Mucosa of descending colon (tissue), 3 donors: ENCODE measurements around the gene ARHGDIB. TPM values are rescaled to one million over a fixed set of nuclear protein-coding genes. Genes with fewer than 3 reads are reported as not detected.

ENCODE experiments used
- ATAC-seq: fragments of 200-7000 bp; cut with Tn5 transposase; one replicate; pipeline ENCODE4 v1.9.1; 2020; ENCODE audit warnings: mild to moderate bottlenecking, moderate library complexity
- DNase-seq, 3 donors: peaks; one replicate each; pipeline ENCODE4 v3.0.0-alpha.2; 2020
- H3K36me3 ChIP-seq: fragments of 200-600 bp; one replicate; pipeline ENCODE4 v1.8.0; 2021; ENCODE audit warnings: low read depth, mild to moderate bottlenecking
- H3K4me1 ChIP-seq: fragments of 200-600 bp; one replicate; pipeline ENCODE4 v1.8.0; 2021; ENCODE audit warnings: low read depth, mild to moderate bottlenecking
- H3K4me3 ChIP-seq: fragments of 200-600 bp; one replicate; pipeline ENCODE4 v1.8.0; 2021; ENCODE audit warnings: mild to moderate bottlenecking
- H3K9me3 ChIP-seq: fragments of 200-600 bp; one replicate; pipeline ENCODE4 v1.8.0; 2021; ENCODE audit warnings: mild to moderate bottlenecking
- CTCF ChIP-seq: fragments of 200-600 bp; IDR thresholded peaks from one replicate; pipeline ENCODE4 v1.8.0; 2022; ENCODE audit warnings: antibody characterized with exemption, mild to moderate bottlenecking
- intact Hi-C, 2 donors: fragments of 100-400 bp; cut with DNase I in 1 of 2; cut with micrococcal nuclease in 1 of 2; formaldehyde crosslinking; loops; one replicate each; pipeline versions ENCODE4 v1.11.0 to v1.11.1; 2022; cut with DNase I, micrococcal nuclease
- total RNA-seq, 3 donors: library from RNA; stranded (reverse); fragmentation: NEBNext Ultra II Directional in 2 of 3; extraction: Animal tissue kit (Norgen Biotek cat#: 25700) in 2 of 3; gene quantifications; one replicate each; pipeline versions ENCODE4 v1.2.1 to v1.2.4, GENCODE V29; 2021 to 2023
- donor health status: DM: no; HTN: no; CAD: no; lungs with moderate emphysema.
- donor health status: DM: no; HTN: no; CAD: no.
- donor health status: DM: no; HTN: yes; CAD: no.

Gene ARHGDIB
- total RNA-seq, 3 donors from 2014 or later = 26.2 to 78.2 (median 37.8) TPM

DNA sequence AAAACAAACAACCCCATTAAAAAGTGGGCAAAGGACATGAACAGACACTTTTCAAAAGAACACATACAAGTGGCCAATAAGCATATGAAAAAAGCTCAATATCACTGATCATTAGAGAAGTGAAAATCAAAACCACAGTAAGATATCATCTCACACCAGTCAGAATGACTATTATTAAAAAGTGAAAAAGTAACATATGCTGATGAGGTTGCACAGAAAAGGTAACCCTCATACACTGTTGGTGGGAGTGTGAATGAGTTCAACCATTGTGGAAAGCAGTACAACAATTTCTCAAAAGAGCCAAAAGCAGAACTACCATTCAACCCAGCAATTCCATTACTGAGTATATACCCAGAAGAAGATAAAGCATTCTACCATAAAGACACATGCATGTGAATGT lies 29.7 kb upstream of the ARHGDIB start:
- Histone ChIP-seq H3K9me3 (no peaks in the 10 kb centered on the region), H3K36me3 (no peaks in the 10 kb centered on the region)
- intact Hi-C loops = loop anchor here in 1 of 2 donors (5.0 to 10.0 kb wide), 2 partner anchors 144 to 356 kb away; no protein-coding TSS in a partner anchor

DNA sequence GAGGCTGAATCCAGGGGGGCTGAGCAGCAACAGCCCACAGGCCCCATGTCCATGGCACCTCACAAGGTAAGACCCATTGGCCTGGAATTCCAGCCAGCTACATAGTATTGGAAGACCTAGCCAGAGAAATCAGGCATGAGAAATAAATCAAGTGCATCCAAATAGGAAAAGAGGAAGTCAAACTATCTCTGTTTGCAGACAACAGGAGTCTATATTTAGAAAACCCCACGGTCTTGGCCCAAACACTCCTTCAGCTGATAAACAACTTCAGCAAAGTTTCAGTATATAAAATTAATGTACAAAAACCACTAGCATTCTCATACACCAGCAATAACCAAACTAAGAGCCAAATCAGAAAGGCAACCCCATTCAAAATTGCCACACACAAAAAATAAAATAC lies 28.4 kb upstream of the ARHGDIB start:
- no peak for TF ChIP-seq CTCF
- ATAC-seq (no peak), DNase-seq (no peak)
- no peaks in the 10 kb centered on the region for H3K9me3 ChIP-seq
- no peaks in the 10 kb centered on the region for H3K36me3 ChIP-seq
- intact Hi-C loops = loop anchor here in 1 of 2 donors (5.0 to 10.0 kb wide), 2 partner anchors 142 to 355 kb away; no protein-coding TSS in a partner anchor
- H3K4me3 ChIP-seq = no peak overlapping the region
- no peaks in the 10 kb centered on the region for H3K4me1 ChIP-seq

More for the DNA sequence above, 29.7 kb upstream of the ARHGDIB start:
- no peak for DNase-seq
- Histone ChIP-seq H3K4me1 (no peaks in the 10 kb centered on the region), H3K4me3 (no peak overlapping the region)
- no peak for ATAC-seq
- TF ChIP-seq CTCF = no peak

GRCh38 chr12:14988035-14988434 lies 26.6 kb upstream of the ARHGDIB start:
- Histone ChIP-seq H3K4me1 (no peaks in the 10 kb centered on the region), H3K9me3 (no peaks in the 10 kb centered on the region), H3K4me3 (no peak overlapping the region), H3K36me3 (no peaks in the 10 kb centered on the region)
- ATAC-seq (no peak), DNase-seq (no peak)
- TF ChIP-seq CTCF = no peak
- intact Hi-C loops = no loop called here

DNA sequence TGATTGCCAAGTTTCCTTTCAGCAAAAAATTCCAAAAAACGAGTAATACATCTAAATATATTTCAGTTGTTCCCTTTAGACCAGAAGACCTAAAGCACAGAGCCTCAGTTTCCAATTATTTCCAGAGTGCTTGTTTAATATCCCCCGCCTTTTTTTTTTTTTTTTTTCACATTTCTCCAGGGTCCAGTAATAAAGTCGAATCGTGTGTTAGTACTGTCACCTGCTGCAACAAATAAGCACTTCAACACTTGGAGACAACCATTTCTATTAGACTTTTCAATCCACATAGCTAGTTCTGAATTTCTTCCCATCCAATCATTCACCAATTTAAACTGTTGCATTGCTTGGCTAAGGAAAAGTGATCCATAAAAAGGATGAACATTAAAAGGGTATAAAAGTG lies 25.0 kb upstream of the ARHGDIB start:
- Histone ChIP-seq H3K4me1 (no peaks in the 10 kb centered on the region), H3K4me3 (no peak overlapping the region), H3K9me3 (no peaks in the 10 kb centered on the region), H3K36me3 (no peaks in the 10 kb centered on the region)
- TF ChIP-seq CTCF = no peak
- DNase-seq (no peak), ATAC-seq (no peak)
- intact Hi-C loops = no loop called here

GRCh38 chr12:14984766-14985285 lies 23.4 kb upstream of the ARHGDIB start:
- no peaks in the 10 kb centered on the region for H3K36me3 ChIP-seq
- DNase-seq (no peak), ATAC-seq (no peak)
- H3K9me3 ChIP-seq = no peaks in the 10 kb centered on the region
- no peaks in the 10 kb centered on the region for H3K4me1 ChIP-seq
- TF ChIP-seq CTCF = no peak
- H3K4me3 ChIP-seq = no peak overlapping the region
- intact Hi-C loops = no loop called here

- intact Hi-C loops = no loop called here
These were observed 22.6 kb upstream of the ARHGDIB start for GRCh38 chr12:14984036-14984435.

More at GRCh38 chr12:14984036-14984435, 22.6 kb upstream of the ARHGDIB start:
- Histone ChIP-seq H3K9me3 (no peaks in the 10 kb centered on the region), H3K4me3 (no peak overlapping the region), H3K36me3 (no peaks in the 10 kb centered on the region), H3K4me1 (no peaks in the 10 kb centered on the region)
- no peak for ATAC-seq
- DNase-seq = no peak
- TF ChIP-seq CTCF = no peak
